Activated CD8-positive, alpha-beta memory T cell treated with anti-CD3 and anti-CD28 coated beads, Interleukin-2, amount 10 ng/mL, durations not matched to agents 7 days and 5 days (primary cell): ENCODE data around the gene ALKBH3. TPM values are rescaled to one million over a fixed set of nuclear protein-coding genes. Genes with fewer than 3 reads are reported as not detected.

Source experiments
- ATAC-seq: fragments of 150-1000 bp; cut with Tn5 transposase; one replicate; pipeline ENCODE4 v1.10.0; 2021; ENCODE audit warnings: moderate library complexity
- CTCF ChIA-PET: fragments of 350-600 bp; sonication (Branson Sonifier 250); formaldehyde crosslinking; loops from one replicate; lab custom pipeline; 2021; ENCODE audit warnings: antibody characterized with exemption; lab: Charles Lee
- DNase-seq: peaks from one replicate; pipeline ENCODE4 v3.0.0-alpha.2; 2020
- H3K27ac Mint-ChIP-seq: one replicate; pipeline ENCODE4 v1.8.0; 2021; ENCODE audit warnings: mild to moderate bottlenecking, mixed read lengths
- H3K27me3 Mint-ChIP-seq: one replicate; pipeline ENCODE4 v1.8.0; 2021; ENCODE audit warnings: mixed read lengths
- H3K36me3 Mint-ChIP-seq: one replicate; pipeline ENCODE4 v1.8.0; 2021; ENCODE audit warnings: mild to moderate bottlenecking, mixed read lengths
- H3K4me1 Mint-ChIP-seq: one replicate; pipeline ENCODE4 v1.8.0; 2021; ENCODE audit warnings: mixed read lengths
- H3K4me3 Mint-ChIP-seq: one replicate; pipeline ENCODE4 v1.8.0; 2021; ENCODE audit warnings: mild to moderate bottlenecking, moderate library complexity, mixed read lengths
- H3K9me3 Mint-ChIP-seq: one replicate; pipeline ENCODE4 v1.8.0; 2022; ENCODE audit warnings: low read depth, mixed read lengths
- total RNA-seq, 2 experiments: library from RNA; stranded (reverse); gene quantifications; one replicate each; pipeline ENCODE4 v1.2.3, GENCODE V29; 2021

ALKBH3 gene
- total RNA-seq, 2 experiments from 2014 or later, result 32.5 to 35.4 TPM

DNA sequence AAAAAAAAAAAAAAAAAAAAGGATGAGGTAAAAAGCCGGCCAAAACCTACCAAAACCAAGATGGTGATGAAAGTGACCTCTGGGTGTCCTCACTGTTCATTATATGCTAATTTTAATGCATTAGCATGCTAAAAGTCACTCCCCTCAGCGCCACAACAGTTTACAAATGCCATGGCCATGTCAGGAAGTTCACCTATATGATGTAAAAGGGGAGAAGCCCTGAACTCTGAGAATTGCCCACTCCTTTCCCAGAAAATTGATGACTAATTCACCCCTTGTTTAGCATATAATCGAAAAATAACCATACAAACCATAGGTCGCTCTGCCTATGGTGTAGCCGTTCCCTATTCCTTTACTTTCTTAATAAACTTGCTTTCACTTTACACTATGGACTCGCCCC lies 72.9 kb downstream of the ALKBH3 start:
- DNase-seq (no peak), ATAC-seq (no peak)
- H3K27ac Mint-ChIP-seq, result no peak overlapping the region
- H3K4me1 Mint-ChIP-seq, result no peaks in the 10 kb centered on the region
- CTCF ChIA-PET, result no interaction called here
- H3K27me3 Mint-ChIP-seq, result peaks cover 40% of the 10 kb centered on the region
- no peaks in the 10 kb centered on the region for H3K9me3 Mint-ChIP-seq
- no peaks in the 10 kb centered on the region for H3K36me3 Mint-ChIP-seq
- no peak overlapping the region for H3K4me3 Mint-ChIP-seq

DNA sequence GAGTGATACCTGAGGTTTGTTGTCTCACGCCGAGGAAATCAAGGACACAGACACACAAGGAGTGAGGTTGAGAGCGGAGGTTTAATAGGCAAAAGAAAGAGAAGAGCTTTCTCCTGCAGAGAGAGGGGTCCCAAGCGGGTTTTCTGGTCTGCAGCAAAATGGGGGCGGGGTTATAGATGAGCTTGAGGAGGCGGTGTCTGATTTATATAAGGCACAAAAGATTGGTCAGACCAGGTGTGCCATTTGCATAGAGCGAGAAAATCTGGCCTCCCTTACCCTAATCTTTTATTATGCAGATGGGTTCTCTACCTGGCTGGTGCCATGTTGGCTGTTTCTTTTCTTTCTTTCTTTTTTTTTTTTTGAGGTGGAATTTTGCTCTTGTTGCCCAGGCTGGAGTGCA lies 73.6 kb downstream of the ALKBH3 start:
- Mint-ChIP-seq H3K36me3 (no peaks in the 10 kb centered on the region), H3K27ac (no peak overlapping the region), H3K27me3 (peaks cover 35% of the 10 kb centered on the region), H3K9me3 (no peaks in the 10 kb centered on the region), H3K4me3 (no peak overlapping the region), H3K4me1 (no peaks in the 10 kb centered on the region)
- DNase-seq, result no peak
- CTCF ChIA-PET, result interaction anchor here (1.0 to 1.2 kb wide), 2 partner anchors 12 to 350 kb away, joined by 3 read pairs; partner anchors contain the start of gene C11orf96
- no peak for ATAC-seq

DNA sequence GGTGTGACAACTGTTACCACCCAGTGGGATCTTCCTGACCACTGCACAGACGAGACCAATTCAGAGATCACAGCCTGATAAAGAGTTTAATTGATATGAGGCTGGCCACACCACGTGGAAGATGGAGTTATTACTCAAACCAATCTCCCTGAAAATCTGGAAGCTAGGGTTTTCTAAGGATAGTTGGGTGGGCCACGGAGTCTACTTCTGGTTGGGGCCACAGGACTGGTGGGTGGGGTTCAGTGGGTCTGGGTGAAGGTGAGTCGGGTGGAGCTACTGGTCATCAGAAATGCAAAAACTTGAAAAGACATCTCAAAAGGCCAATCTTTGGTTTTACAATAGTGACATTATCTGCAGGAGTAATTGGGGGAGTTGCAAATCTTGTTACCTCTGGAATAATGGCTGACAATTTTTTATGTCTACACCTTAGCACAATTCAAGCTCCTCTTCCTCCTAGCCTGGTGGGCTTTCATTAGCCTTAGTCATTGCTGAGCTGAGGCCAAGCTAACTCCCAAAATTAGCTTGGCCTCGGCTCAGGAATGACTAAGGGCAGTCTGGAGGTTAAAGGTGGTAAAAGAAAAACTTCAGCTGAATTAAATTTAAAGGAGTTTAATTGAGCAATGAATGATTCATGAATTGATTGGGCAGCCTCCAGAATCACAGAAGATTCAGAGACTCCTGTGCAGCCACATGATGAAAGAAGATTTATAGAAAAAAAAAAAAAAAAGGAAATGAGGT lies 74.9 kb downstream of the ALKBH3 start:
- Mint-ChIP-seq H3K27me3 (peaks cover 29% of the 10 kb centered on the region), H3K4me1 (no peaks in the 10 kb centered on the region), H3K4me3 (no peak overlapping the region), H3K36me3 (no peaks in the 10 kb centered on the region), H3K9me3 (no peaks in the 10 kb centered on the region), H3K27ac (no peak overlapping the region)
- CTCF ChIA-PET, result interaction anchor here (0.7 to 1.2 kb wide), 4 partner anchors 12 to 351 kb away, joined by 3 read pairs; partner anchors contain the start of genes C11orf96 and EXT2
- DNase-seq (no peak), ATAC-seq (no peak)

DNA sequence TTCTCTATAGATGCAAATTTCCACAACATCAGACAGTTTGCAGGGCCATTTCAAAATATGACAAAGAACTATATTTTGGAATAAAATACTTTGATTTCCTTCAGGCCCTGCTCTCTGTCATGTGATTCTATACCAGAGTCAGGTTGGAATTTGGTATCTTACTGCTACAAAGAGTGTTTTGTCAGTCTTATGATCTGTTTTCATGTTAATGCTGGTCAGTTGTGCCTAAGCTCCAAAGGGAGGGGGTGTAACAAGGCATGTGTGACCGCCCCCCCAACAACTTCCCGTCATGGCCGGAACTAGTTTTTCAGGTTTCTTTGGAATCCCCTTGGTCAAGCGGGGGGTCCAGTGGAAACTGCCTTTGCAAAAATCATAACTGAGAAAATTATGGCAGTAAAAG lies 76.9 kb downstream of the ALKBH3 start:
- H3K4me1 Mint-ChIP-seq, result no peaks in the 10 kb centered on the region
- H3K27ac Mint-ChIP-seq, result no peak overlapping the region
- no peaks in the 10 kb centered on the region for H3K36me3 Mint-ChIP-seq
- peaks cover 36% of the 10 kb centered on the region for H3K27me3 Mint-ChIP-seq
- H3K9me3 Mint-ChIP-seq, result no peaks in the 10 kb centered on the region
- DNase-seq (no peak), ATAC-seq (no peak)
- CTCF ChIA-PET, result no interaction called here
- H3K4me3 Mint-ChIP-seq, result no peak overlapping the region

DNA sequence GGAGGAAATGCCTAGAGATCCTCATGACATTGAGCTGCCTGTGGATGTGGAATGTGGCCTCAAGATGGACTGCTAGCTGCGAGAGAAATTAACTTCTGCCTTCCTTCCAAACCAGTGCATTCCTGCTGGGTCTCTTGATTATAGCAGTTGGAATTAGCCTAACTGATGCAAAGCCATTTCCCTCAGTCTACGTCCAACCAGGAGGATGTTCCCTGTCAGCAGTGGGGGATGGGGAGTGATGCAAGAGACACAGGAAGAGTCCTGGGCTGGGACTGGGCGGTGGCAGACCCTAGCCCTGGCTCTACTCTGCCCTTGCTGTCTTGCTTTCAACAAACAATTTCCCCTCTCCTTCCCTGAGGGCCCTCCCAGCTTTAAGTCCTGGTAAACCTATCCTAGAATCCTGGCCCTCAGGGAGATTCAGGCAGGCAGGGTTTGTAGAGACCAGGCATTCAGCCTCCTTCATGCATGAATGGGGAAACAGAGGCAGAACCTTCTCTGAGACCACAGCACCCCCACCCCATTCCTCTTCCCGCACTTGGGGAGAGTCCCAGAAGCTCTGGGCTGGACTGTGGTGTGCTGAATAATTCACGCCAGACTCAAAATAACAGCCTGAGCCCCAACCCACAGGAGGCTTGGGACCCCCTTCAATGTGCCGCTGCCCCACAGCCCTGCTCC lies 78.8 kb downstream of the ALKBH3 start:
- ATAC-seq (no peak), DNase-seq (no peak)
- Mint-ChIP-seq H3K4me3 (no peak overlapping the region), H3K27me3 (peaks cover 42% of the 10 kb centered on the region), H3K36me3 (no peaks in the 10 kb centered on the region), H3K9me3 (no peaks in the 10 kb centered on the region), H3K27ac (no peak overlapping the region), H3K4me1 (no peaks in the 10 kb centered on the region)
- CTCF ChIA-PET, result no interaction called here

DNA sequence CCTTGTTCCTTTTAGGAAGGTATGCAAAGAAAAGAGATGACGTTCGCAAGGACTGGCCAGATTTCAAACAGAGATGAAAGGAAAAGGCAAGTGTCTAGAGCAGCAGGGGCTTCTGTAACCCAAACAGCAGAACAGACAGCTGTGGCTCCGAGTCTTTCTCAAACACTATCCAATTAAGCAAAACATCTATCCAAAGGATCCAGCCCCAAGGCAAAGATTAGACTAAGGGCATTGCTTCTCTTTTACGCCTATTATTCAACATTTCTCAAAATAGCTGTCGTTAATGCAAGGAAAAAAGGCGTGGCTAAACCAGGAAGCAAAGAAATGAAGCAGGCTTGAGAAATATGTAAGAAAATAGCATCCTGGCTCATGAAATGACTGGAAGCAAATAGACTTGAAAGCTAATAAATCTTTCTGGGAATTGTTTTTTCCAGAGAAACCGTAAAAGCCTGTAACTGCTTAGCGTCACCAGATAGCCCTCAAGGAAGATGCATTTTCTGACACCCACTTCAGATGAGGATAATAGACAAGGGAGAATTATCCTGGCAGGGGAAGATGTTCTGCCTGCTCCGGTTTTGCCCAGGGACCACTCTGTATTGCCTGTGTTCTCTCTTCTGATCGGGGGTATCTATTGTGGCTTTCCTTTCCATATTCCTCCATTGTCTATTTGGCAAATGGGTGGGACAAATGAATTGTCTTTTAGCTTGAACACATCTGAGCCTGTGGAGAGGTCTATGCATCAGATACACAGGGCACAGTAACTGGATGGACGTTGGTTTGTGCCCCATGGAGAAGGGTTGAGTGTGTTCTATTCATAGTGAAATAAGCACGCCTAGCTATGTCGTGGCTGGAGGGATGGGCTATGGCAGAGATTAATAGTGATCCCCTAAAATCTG lies 82.0 kb downstream of the ALKBH3 start:
- no peaks in the 10 kb centered on the region for H3K4me1 Mint-ChIP-seq
- no peak for ATAC-seq
- no peak overlapping the region for H3K4me3 Mint-ChIP-seq
- CTCF ChIA-PET, result no interaction called here
- no peak for DNase-seq
- no peaks in the 10 kb centered on the region for H3K36me3 Mint-ChIP-seq
- peaks cover 43% of the 10 kb centered on the region for H3K27me3 Mint-ChIP-seq
- H3K27ac Mint-ChIP-seq, result no peak overlapping the region
- no peaks in the 10 kb centered on the region for H3K9me3 Mint-ChIP-seq

DNA sequence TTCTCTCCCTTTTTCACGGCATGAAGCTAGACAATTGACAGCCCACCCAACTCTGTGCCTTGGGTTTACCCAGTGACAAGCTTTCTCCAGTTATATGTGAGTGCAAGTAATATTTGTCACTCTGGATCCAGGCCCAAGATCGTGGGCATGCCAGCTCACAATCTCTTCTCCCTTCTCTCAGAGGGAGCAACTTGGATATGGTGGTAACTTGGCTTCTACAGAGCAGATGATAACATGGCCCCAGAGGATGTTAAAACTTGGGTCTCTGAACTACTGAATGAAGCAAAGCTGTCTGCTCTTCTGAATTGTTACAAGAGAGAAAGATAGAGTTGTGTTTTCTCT lies 82.6 kb downstream of the ALKBH3 start:
- Mint-ChIP-seq H3K27me3 (peaks cover 49% of the 10 kb centered on the region), H3K4me3 (no peak overlapping the region), H3K27ac (no peak overlapping the region), H3K4me1 (no peaks in the 10 kb centered on the region), H3K36me3 (no peaks in the 10 kb centered on the region), H3K9me3 (no peaks in the 10 kb centered on the region)
- DNase-seq (no peak), ATAC-seq (no peak)
- CTCF ChIA-PET, result no interaction called here

DNA sequence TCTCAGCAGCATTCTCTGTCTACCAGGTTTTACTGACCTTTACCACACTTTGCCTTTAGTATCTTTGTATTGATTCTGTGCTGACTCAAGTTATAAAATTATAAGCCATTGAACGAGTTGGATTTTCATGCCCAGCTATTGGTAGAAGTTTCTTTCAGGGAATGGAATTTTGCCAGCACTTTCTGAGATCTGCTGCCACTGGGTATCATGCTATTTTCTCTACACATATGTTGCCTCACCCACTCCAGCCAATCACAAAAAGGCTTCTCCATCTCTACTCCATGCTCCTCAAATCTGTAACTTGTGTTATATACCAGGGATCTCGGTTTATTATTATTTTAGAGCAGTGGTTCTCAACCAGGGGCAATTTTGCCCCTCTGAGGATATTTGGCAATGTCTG lies 87.0 kb downstream of the ALKBH3 start:
- no peaks in the 10 kb centered on the region for H3K36me3 Mint-ChIP-seq
- ATAC-seq (no peak), DNase-seq (no peak)
- H3K9me3 Mint-ChIP-seq, result no peaks in the 10 kb centered on the region
- CTCF ChIA-PET, result no interaction called here
- H3K27me3 Mint-ChIP-seq, result peaks cover 56% of the 10 kb centered on the region
- H3K4me1 Mint-ChIP-seq, result no peaks in the 10 kb centered on the region
- no peak overlapping the region for H3K27ac Mint-ChIP-seq
- H3K4me3 Mint-ChIP-seq, result no peak overlapping the region

DNA sequence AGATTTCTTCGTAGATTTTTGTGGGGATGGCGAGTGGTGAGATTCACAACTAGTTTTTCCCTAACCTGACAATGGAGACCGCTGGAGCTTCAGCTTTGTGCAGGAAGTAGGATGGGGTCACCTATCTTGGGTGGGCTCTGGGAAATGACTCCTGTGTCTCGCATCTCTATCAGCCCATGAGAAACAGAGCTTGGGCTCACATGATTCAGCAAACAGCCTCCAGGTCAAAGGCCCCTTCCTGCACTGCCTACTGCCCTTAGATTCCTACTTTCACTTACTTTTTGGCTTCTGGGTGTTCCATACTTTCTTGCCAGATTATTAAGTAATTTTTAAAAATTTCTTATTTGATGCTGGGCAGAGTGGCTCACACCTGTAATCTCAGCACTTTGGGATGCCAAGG lies 88.1 kb downstream of the ALKBH3 start:
- CTCF ChIA-PET, result no interaction called here
- H3K4me3 Mint-ChIP-seq, result no peak overlapping the region
- no peak for DNase-seq
- H3K27ac Mint-ChIP-seq, result no peak overlapping the region
- no peaks in the 10 kb centered on the region for H3K36me3 Mint-ChIP-seq
- peaks cover 52% of the 10 kb centered on the region for H3K27me3 Mint-ChIP-seq
- no peaks in the 10 kb centered on the region for H3K9me3 Mint-ChIP-seq
- no peaks in the 10 kb centered on the region for H3K4me1 Mint-ChIP-seq
- ATAC-seq, result no peak

DNA sequence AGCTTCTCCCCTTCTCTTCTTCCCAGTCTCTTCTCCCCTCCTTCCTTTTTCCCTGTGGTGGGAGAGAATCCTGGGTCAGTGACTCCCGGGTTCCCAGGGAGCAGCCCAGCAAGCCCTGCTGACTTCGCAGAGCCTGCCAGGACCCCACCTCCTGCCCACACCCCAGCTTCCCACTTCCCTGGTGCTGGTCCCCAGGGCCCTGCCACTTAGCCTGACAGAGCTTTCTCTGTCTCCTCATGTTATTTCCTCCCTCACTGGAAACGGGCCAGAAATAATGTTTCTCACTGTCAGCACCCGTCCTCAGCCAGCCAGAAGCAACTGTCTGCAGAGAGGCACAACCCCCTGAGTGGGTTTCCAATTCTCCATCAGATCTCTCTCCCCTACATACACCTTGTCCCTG lies 88.9 kb downstream of the ALKBH3 start:
- CTCF ChIA-PET, result no interaction called here
- Mint-ChIP-seq H3K27ac (no peak overlapping the region), H3K4me1 (no peaks in the 10 kb centered on the region), H3K4me3 (no peak overlapping the region), H3K36me3 (no peaks in the 10 kb centered on the region), H3K9me3 (peaks cover 2% of the 10 kb centered on the region), H3K27me3 (peaks cover 49% of the 10 kb centered on the region)
- ATAC-seq (no peak), DNase-seq (no peak)

Other genes starting within 250 kb of the ALKBH3 start
- gene HSD17B12, start 200.1 kb upstream of the ALKBH3 start, total RNA-seq, result 10 to 100 TPM; 26.1 to 30.9 TPM
- under 1 TPM; 0.19 to 0.79 TPM for gene C11orf96, start 61.8 kb downstream of the ALKBH3 start, total RNA-seq
- not detected for gene ACCSL, start 167.2 kb downstream of the ALKBH3 start, total RNA-seq
- gene ACCS, start 185.4 kb downstream of the ALKBH3 start, total RNA-seq, result 1 to 10 TPM; 4.9 to 7.7 TPM
- 10 to 100 TPM; 21.5 to 26.1 TPM for gene EXT2, start 214.8 kb downstream of the ALKBH3 start, total RNA-seq